CD4-positive, alpha-beta T cell treated with Interleukin-6 at 100 ng/mL for 8 hours (primary cell): ENCODE results near the gene SSBP2.
"Not testable (repeated sequence)": the region's sequence is repeated elsewhere in the genome, so short reads cannot be mapped to it uniquely, and the experiment has no call there.

Experiments
- DNase-seq: peaks from one replicate; pipeline ENCODE4 v3.0.0-alpha.2; 2020; ENCODE audit warnings: mixed read lengths, low spot score

The SSBP2 gene

GRCh38 chr5:81729276-81729675 is 21.6 kb downstream of the SSBP2 start:
- no peak for DNase-seq

GRCh38 chr5:81728301-81728700 is 22.6 kb downstream of the SSBP2 start:
- DNase-seq, result no peak

DNA sequence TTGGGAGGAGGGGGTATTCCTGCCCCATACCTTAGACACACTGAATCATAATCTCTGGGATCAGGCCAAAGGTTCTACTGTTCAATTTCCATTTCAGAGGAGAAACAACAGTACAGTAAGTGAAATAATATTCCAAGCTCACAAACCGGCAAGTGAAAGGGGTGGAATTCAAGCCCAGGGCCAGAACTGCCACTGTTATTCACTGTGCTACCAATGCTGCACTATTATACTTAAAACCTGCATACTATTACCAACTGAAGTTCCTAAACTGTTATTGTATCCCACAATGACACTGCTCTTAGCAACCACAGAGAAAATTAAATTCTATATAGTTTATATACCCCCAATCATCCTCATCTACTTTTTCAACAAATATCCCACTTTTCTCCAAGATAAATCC is 24.6 kb downstream of the SSBP2 start:
- DNase-seq, result no peak

GRCh38 chr5:81724571-81724970 is 26.3 kb downstream of the SSBP2 start:
- no peak for DNase-seq

DNA sequence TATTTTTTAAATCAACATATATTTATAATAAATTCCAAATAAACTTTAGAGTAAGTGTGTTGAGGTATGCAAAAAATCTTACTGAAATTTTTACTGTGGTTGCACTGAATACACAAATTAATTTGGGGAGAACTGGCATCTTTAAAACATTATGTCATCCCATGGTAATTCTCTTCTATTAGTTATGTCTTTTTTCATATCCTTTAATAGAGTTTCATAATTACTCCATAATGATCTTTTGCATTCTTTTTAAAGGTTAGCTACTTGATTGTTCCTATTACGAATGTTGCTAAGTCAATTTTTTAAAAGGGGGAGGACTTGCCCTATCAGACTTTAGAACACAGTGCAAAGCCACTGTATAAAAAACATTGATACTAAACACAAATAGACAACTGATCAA is 26.8 kb downstream of the SSBP2 start:
- no peak for DNase-seq

DNA sequence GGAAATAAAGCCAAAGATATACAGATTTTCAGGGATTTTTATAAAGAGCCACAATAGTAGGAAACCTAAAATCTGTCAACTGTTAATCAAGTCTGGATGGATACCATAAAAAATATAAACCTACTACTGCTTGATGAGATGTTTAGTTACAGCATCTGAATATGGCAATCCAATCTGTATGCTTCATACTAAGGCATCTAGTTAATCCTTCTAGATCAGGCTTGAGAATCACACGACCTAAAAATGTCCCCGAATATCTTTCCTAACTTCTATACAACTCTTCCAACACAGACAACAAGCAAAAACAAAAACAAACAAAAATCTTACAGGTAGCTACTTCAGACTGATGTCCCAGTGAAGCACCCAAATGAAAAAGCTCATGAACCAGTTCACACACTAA is 29.8 kb downstream of the SSBP2 start:
- DNase-seq, result no peak

GRCh38 chr5:81719743-81720345 is 31.1 kb downstream of the SSBP2 start:
- DNase-seq, result no peak

GRCh38 chr5:81718300-81718699 is 32.6 kb downstream of the SSBP2 start:
- DNase-seq, result no peak

DNA sequence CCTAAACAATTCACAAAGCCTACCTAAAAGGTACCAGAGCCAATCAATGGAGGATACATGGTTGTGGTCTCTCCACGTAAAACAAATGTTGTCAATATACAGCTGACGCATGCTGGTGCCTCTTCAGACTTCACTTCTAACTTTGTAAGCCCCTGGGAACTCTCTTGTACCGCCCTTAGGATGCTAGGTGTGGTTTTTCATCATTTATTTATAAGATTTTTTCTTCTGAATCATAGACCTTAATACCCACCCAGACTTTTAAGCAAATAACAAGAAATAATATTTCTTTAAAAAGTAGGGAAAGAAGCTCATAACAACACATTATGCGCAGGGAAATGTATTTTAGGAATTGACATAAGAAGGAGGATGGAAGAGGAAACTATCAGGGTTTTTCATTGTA is 33.0 kb downstream of the SSBP2 start:
- DNase-seq, result no peak

DNA sequence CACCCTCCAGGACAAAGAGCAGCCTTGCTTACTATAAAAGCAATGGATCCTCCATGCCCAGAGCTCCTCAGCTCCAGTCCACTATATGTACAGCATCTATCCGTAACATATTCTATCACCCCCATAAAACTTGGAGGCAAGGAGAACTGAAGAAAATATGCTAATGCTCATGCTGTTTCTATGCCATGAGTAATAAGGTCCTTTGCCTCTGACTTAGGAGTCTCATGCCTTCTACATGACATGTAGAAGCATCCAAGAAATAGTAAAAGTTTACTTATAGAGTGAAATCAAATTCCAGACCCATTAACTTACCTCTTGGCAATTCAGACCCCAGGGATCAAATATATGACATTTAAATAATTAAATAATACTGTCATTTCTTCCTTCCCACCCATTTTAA is 33.7 kb downstream of the SSBP2 start:
- no peak for DNase-seq

GRCh38 chr5:81714076-81714475 is 36.8 kb downstream of the SSBP2 start:
- DNase-seq, result not testable (repeated sequence)

DNA sequence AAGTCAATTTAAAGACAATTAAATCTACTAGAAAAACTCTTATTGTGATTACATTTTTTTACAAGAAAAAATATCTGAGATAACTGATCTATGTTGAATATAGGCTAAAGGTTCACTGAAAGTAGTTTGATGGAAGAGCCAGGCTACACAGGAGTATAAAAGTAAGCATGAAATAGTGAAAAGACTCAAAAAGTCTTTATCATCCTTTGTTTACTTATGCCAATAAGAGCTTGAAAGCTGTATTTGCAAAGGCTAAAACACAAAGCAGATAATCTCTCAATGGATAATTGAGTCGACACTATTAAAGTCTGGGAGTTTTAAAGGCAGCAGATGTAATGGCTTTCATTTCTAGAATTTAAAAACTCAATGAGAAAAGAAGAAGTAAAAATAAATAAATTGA is 42.0 kb downstream of the SSBP2 start:
- no peak for DNase-seq

GRCh38 chr5:81703840-81704239 is 47.1 kb downstream of the SSBP2 start:
- DNase-seq, result no peak

DNA sequence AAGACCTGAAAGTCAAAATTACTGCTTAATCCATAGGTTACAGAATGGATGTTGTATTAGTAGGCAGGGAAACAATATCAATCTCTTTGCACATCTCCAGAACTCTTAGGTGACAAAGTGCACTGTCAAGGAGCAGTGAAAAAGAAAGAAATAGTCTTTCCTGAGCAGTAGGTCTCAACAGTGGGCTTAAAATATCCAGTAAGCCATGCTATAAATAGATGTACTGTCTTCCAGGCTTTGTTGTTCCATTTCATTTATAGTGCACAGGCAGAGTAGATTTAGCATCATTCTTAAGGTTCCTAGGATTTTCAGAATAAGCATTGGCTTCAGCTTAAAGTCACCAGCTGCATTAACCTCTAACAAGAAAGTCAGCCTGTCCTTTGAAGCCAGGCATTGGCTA is 50.7 kb downstream of the SSBP2 start:
- no peak for DNase-seq

- no peak for DNase-seq
These were observed 52.1 kb downstream of the SSBP2 start for GRCh38 chr5:81698813-81699212.

GRCh38 chr5:81696418-81697397 is 54.2 kb downstream of the SSBP2 start:
- no peak for DNase-seq

GRCh38 chr5:81694726-81695125 is 56.2 kb downstream of the SSBP2 start:
- no peak for DNase-seq

DNA sequence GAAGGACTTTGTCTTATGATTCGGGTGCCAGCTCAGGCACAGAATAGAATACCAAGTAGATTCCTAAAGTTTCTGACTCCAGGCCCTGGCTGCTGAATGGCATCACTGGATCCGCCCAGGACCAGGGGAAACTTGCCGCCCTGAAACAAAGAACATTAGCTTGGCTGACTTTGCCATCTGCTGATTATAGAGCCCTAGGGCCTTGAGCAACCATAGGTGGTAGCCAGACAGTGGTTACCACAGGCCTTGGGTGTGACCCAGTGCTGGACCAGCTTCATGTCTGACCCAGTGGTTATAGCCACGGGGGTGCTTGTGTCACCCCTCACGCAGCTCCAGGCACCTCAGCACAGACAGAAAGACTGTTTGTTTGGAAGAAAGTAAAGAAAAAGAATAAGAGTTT is 62.7 kb downstream of the SSBP2 start:
- no peak for DNase-seq

DNA sequence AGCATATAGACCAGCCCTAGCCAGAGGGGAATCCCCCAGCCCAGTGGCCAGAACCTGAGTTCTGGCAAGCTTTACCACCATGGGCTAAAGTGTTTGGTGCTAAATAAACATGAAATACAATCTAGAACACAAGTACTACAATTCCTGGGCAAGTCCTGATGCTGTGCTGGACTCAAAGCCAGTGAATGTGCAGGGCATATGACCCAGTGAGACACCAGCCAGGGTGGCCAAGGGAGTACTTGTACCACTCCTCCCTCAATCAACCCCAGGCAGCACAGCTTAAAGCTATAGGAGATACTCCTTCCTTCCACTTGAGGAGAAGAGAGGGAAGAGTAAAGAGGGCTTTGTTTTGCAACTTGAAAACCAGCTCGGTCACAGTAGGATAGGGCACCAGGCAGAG is 63.6 kb downstream of the SSBP2 start:
- DNase-seq, result no peak

GRCh38 chr5:81685471-81685870 is 65.4 kb downstream of the SSBP2 start:
- no peak for DNase-seq

DNA sequence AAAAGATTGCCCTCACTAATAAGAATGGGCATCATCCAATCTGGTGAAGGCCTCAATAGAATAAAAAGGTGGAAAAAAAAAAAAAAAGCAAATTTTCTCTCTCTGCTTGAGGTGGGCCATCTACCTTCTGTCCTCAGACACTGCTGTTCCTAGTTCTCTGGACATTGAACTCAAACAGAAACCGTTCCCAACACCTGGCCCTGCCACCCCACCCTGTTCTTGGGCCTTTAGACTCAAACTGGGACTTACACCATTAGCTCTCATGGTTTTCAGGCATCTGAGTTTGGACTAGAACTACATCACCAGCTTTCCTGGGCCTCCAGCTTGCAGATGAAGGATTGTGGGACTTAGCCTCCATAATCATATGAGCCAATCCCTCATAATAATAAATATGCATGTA is 71.0 kb downstream of the SSBP2 start:
- DNase-seq, result no peak

- DNase-seq, result no peak
These were observed 75.5 kb downstream of the SSBP2 start for GRCh38 chr5:81675420-81675819.

- DNase-seq, result no peak
These were observed 85.1 kb downstream of the SSBP2 start for GRCh38 chr5:81665795-81666194.

- not testable (repeated sequence) for DNase-seq
These were observed 90.3 kb downstream of the SSBP2 start for GRCh38 chr5:81660624-81661023.
